IPS-NIHi7 (cell line): ENCODE data around the gene SFSWAP.
"Not testable (repeated sequence)": the region's sequence is repeated elsewhere in the genome, so short reads cannot be mapped to it uniquely, and the experiment has no call there.

Source experiments
- DNase-seq: peaks from one replicate; pipeline ENCODE4 v3.0.0; 2012; ENCODE audit warnings: mixed read lengths; ENCODE audit errors: extremely low spot score

The SFSWAP gene

GRCh38 chr12:131679186-131679585, 31.7 kb upstream of the SFSWAP start:
- DNase-seq, result not testable (repeated sequence)

DNA sequence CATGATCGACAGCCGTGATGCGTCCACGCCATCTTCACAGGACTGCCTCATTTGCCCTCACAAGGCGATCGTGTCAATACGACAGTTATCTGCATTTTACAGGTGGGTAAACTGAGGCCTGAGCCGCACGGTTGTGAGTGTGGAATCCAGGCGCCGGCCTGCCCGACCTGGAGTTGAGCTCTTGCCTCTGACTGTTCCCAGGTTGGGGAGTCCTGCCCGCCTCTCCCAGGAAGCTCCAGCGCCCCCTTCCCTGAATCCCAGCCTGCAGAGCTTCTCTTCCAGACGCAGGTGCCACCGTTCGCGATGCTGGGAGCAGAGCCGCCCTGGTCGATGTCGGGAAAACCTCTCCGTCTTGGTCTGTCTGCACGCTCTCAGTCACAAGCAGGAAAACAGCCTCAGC, 31.1 kb upstream of the SFSWAP start:
- DNase-seq, result not testable (repeated sequence)

GRCh38 chr12:131680392-131681256, 30.3 kb upstream of the SFSWAP start:
- DNase-seq, result not testable (repeated sequence)

- no peak for DNase-seq
Measured at GRCh38 chr12:131681257-131681620, 29.7 kb upstream of the SFSWAP start.

- peak; percentile 97 for DNase-seq
Measured at GRCh38 chr12:131681746-131682509, 29.0 kb upstream of the SFSWAP start.

DNA sequence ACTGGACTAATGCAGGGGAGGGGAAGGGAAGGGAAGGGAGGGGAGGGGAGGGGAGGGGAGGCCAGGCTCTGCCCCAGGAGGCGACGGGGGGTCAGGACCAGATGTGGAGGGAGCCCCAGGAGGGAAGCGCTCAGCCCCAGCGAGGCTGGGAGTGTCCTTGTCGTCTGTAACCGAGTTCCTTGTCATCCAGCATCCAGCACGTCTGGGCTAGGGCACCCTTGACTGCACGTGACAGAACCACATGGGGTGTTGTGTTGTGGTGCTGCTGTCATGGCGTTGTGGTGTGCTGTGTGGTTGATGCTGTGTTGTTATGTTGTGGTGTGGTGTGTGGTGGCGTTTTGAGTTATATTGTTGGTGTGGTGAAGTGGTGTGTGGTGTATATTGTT, 28.4 kb upstream of the SFSWAP start:
- DNase-seq, result no peak

- no peak for DNase-seq
Measured at GRCh38 chr12:131683266-131684014, 27.4 kb upstream of the SFSWAP start.

DNA sequence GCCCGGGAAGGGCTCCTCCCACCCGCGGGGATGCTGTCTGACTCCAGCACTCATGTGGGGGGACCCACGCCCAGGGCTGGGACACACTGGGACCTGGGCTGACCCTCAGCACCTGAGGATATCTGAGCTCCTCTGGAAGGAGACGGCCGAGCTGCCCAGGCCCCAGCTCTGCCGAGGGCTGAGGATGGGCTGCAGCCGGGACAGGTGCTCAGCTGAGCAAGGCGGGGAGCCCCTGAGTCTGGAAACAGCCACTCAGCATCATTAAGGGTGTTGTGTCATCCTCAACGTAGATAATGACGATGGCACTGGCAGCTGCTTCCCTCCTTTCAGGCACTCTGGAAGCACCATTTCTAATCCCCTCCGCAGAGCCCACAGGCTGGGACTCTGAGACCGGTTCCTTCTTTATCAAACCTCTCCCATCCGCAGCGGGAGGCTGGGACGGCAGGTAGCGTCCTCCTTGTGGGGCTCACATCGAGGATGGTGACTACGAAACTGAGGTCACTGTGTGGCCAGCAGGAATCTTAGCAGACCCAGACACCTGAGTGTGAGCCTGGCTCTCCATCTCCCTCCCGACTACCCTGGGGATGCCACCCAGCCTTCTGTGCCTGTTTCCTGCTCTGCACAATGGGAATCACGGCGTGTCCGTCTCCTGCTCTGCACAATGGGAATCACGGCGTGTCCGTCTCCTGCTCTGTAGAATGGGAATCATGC, 26.7 kb upstream of the SFSWAP start:
- no peak for DNase-seq

GRCh38 chr12:131687346-131688125, 23.4 kb upstream of the SFSWAP start:
- DNase-seq, result no peak

GRCh38 chr12:131688131-131688844, 22.6 kb upstream of the SFSWAP start:
- DNase-seq, result no peak

DNA sequence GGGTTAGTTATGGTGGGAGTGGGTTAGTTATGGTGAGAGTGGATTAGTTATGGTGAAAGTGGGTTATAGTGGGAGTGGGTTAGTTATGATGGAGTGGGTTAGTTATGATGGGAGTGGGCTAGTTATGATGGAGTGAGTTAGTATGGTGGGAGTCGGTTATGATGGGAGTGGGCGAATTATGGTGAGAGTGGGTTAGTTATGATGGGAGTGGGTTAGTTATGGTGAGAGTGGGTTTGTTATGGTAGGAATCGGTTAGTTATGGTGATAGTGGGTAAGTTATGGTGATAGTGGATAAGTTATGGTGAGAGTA, 22.1 kb upstream of the SFSWAP start:
- no peak for DNase-seq

DNA sequence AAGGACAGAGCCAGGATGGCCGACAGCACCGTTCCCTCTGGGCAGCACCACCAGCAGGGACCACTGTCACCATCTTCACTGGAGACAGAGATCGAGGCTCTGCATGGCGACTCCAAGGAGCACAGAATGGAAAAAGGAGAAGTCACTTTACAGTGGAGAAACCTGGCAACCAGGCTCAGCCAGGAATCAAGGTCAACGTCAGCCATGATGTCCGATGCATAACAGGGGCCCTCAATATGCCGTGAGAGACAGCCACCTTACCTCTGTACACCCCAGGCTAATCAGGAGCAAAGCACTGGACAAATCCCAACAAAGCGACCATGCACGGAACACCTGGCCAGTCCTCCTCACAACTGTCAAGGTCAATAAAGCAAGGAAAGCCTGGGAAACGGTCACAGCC, 20.6 kb upstream of the SFSWAP start:
- no peak for DNase-seq

- no peak for DNase-seq
Measured at GRCh38 chr12:131692431-131692830, 18.5 kb upstream of the SFSWAP start.

DNA sequence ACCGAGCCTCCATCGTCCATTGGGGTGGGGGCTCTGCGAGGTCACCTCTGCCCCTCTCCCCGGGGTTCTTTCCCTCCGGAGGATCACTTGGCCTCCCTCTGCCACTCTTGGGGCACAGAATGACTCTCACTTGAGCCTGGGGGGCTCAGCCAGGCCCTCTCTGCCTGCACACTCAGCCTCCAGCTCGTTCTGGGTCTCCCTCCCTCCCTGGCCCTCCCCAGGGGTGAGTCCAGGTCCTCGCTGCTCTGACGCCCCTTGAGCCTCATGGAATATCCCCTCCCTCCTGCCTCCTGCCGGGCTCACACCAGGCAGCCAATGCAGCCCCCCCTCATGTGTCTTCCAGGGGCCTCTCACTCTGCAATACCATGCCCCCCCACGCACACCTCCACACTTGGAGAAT, 17.7 kb upstream of the SFSWAP start:
- DNase-seq, result no peak

DNA sequence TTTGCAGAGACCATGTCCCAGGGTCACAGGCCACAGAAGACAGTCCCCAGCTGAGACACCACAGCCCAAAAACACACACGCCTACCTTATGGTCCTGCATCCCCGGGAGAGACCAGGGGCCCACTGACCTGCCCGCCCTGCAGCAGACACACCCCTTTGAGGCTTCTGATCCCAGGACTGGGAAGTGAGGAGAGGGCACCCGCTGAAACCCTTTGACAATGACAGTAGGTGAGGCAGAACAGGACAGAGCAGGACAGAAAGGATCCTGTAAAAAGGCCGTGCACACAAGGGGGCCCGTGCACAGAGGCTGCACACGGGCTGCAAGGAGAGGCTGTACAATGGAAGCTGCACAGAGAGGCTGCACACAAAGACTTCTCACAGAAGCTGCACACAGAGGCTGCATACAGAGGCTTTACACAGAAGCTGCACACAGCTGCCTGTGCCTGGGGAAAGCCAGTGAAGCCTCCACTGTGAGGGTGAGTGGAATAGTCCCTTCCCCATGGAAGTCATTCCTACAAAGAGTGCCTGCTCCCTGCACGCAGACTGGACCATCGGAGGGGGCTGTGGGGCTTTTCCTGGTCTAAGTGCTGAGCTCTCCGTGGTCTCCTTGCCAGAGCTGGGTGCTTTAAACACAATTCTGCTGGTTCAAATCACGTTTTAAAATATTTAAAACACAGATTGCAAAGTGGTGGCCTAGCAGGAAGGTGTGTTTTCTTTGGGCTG, 16.6 kb upstream of the SFSWAP start:
- DNase-seq, result no peak

GRCh38 chr12:131695968-131696367, 14.9 kb upstream of the SFSWAP start:
- no peak for DNase-seq

DNA sequence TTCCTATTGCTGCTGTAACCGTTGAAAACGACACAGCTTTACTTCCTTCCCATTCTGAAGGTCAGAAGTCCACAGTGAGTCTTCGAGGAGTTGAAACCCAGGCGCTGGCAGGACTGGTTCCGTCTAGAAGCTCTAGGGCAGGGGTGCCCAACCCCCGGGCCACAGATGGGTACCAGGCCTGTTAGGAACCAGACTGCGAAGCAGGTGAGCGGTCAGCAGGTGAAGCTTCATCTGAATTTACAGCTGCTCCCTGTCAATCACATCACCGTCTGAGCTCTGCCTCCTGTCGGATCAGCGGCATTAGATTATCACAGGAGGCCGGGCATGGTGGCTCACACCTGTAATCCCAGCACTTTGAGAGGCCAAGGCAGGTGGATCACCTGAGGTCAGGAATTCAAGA, 12.6 kb upstream of the SFSWAP start:
- DNase-seq, result no peak

GRCh38 chr12:131699434-131699833, 11.5 kb upstream of the SFSWAP start:
- DNase-seq, result no peak

DNA sequence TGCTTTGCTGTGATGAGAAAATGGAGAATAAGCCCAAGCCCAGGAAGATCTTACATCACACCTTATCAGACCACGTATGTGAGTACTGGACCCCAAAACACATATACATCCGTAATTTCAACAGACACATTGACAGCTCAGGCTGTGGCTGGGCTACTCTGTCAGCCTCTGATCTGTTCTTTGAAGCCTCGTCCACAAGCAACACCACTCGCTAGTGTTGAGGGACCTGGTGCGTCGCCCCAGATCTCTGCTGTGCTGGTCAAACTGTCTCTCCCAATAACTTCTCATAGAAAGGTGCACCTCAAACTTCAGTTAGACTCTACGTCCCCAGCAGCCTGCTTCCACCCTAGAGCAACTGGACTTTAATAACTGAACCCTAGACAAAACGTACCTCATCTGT, 10.6 kb upstream of the SFSWAP start:
- DNase-seq, result no peak
